Body of pancreas (tissue), 4 donors: ENCODE data around the gene SNRNP200. TPM values are rescaled to one million over a fixed set of nuclear protein-coding genes. Genes with fewer than 3 reads are reported as not detected.

Experiments
- ATAC-seq: fragments of 150-250 bp; one replicate; pipeline ENCODE4 v1.9.1; 2016
- DNase-seq, 4 donors: peaks; one replicate each; pipeline ENCODE4 v3.0.0-alpha.2; 2019
- H3K27ac ChIP-seq, 4 donors: fragments of 200-600 bp; sonication (generic); 1 replicate in 3 of 4; 2 replicates in 1 of 4; pipeline versions ENCODE4 v1.5.1 to v1.6.1; 2016 to 2019; ENCODE audit warnings: mild to moderate bottlenecking in 1 of 4, mixed read lengths in 1 of 4, moderate library complexity in 1 of 4
- H3K27me3 ChIP-seq, 2 donors: fragments of 200-600 bp; sonication (generic); one replicate each; pipeline ENCODE4 v1.6.0; 2016; ENCODE audit warnings: mild to moderate bottlenecking in 1 of 2
- H3K36me3 ChIP-seq, 2 donors: fragments of 200-600 bp; sonication (generic); replicated peaks in 1 of 2; 2 replicates each; pipeline ENCODE4 v1.5.1; 2016; ENCODE audit warnings: low read depth in 2 of 2; ENCODE audit not compliant: insufficient read depth in 1 of 2
- H3K4me1 ChIP-seq: fragments of 200-600 bp; sonication (generic); one replicate; pipeline ENCODE4 v1.6.0; 2016
- H3K4me3 ChIP-seq, 2 donors: fragments of 200-600 bp; sonication (generic); 1 replicate in 1 of 2; 2 replicates in 1 of 2; pipeline ENCODE4 v1.5.1; 2016 to 2019
- H3K9me3 ChIP-seq, 3 donors: fragments of 200-600 bp; sonication (generic); 1 replicate in 2 of 3; 2 replicates in 1 of 3; pipeline ENCODE4 v1.5.1; 2016
- POLR2A ChIP-seq, 3 donors: fragments of 450-650 bp; IDR thresholded peaks; one replicate each; pipeline ENCODE4 v1.6.1; 2016; ENCODE audit warnings: antibody characterized with exemption in 3 of 3, mild to moderate bottlenecking in 2 of 3
- WGBS, 2 donors: methylation state at CpG; one replicate each; pipeline ENCODE4 v1.1.5; 2017; 5-methylcytosine and 5-hydroxymethylcytosine counted together
- intact Hi-C: fragments of 100-400 bp; cut with DNase I; formaldehyde crosslinking; loops from one replicate; pipeline ENCODE4 v1.15.1; 2023
- total RNA-seq, 2 donors: library from RNA; depleted of rRNA; stranded (reverse); fragments of >200 nt; gene quantifications; one replicate each; pipeline ENCODE4 v1.1.0, GENCODE V29; 2016
- TF ChIP-seq, protein P1 (sequence below), 7 experiments: fragments of 450-650 bp in 4 of 7; fragments of 200-600 bp in 3 of 7; sonication (generic) in 3 of 7; IDR thresholded peaks; one replicate each; pipeline ENCODE4 v1.5.1; 2016 to 2019; ENCODE audit warnings: antibody characterized with exemption in 7 of 7

Gene SNRNP200
- 100 to 1,000 TPM in 1 of 2 donors, 10 to 100 TPM in 1; 58.1 to 110 TPM for total RNA-seq

- intact Hi-C loops: no loop called here
- Histone ChIP-seq H3K27ac (peak within 1 kb of the TSS; percentile 61 to 85 (median 74)), H3K27me3 (no peaks in the 10 kb centered on the region), H3K36me3 (peaks cover 0 to 17% of the 10 kb centered on the region in 2 donors), H3K4me1 (peaks cover 17% of the 10 kb centered on the region), H3K4me3 (peak within 1 kb of the TSS; percentile 91 to 94), H3K9me3 (no peaks in the 10 kb centered on the region)
- WGBS, 2 donors: 0 to 1% methylated on average over 25 to 61 of the region's 61 CpGs
- ATAC-seq: peak; percentile 98
- TF ChIP-seq, protein P1, sequence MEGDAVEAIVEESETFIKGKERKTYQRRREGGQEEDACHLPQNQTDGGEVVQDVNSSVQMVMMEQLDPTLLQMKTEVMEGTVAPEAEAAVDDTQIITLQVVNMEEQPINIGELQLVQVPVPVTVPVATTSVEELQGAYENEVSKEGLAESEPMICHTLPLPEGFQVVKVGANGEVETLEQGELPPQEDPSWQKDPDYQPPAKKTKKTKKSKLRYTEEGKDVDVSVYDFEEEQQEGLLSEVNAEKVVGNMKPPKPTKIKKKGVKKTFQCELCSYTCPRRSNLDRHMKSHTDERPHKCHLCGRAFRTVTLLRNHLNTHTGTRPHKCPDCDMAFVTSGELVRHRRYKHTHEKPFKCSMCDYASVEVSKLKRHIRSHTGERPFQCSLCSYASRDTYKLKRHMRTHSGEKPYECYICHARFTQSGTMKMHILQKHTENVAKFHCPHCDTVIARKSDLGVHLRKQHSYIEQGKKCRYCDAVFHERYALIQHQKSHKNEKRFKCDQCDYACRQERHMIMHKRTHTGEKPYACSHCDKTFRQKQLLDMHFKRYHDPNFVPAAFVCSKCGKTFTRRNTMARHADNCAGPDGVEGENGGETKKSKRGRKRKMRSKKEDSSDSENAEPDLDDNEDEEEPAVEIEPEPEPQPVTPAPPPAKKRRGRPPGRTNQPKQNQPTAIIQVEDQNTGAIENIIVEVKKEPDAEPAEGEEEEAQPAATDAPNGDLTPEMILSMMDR (IDR thresholded peaks at IDR 0.05): no peak
- TF ChIP-seq POLR2A (IDR thresholded peaks at IDR 0.05): peak; percentile 48 to 86 (median 85)
- DNase-seq: peak; percentile 82 to 88 (median 86)
Observed at GRCh38 chr2:96305091-96305978, at the start of gene SNRNP200. Gene SNRNP200, minus strand, starts transcription at chr2:96305546. Its CDS starts 109 bp downstream, at chr2:96305437.

- TF ChIP-seq, protein P1 (IDR thresholded peaks at IDR 0.05): no peak
- no peak for TF ChIP-seq POLR2A (IDR thresholded peaks at IDR 0.05)
- H3K27me3 ChIP-seq: no peaks in the 10 kb centered on the region
- H3K9me3 ChIP-seq: no peaks in the 10 kb centered on the region
- H3K36me3 ChIP-seq: no peaks in the 10 kb centered on the region
- ATAC-seq (no peak), DNase-seq (no peak)
- H3K4me1 ChIP-seq: no peaks in the 10 kb centered on the region
- H3K27ac ChIP-seq: no peak overlapping the region
- intact Hi-C loops: no loop called here
- WGBS, 2 donors: 84 to 86% methylated on average over 4 of the region's 4 CpGs
- H3K4me3 ChIP-seq: no peak overlapping the region
Observed at GRCh38 chr2:96354492-96354891, 49.1 kb upstream of the SNRNP200 start.

GRCh38 chr2:96353606-96354101, 48.3 kb upstream of the SNRNP200 start:
- H3K4me1 ChIP-seq: no peaks in the 10 kb centered on the region
- H3K9me3 ChIP-seq: no peaks in the 10 kb centered on the region
- H3K36me3 ChIP-seq: no peaks in the 10 kb centered on the region
- no peak for DNase-seq
- TF ChIP-seq, protein P1 (IDR thresholded peaks at IDR 0.05): no peak
- TF ChIP-seq POLR2A (IDR thresholded peaks at IDR 0.05): no peak
- intact Hi-C loops: no loop called here
- no peak overlapping the region for H3K27ac ChIP-seq
- H3K4me3 ChIP-seq: no peak overlapping the region
- WGBS, 2 donors: 79 to 83% methylated on average over 4 of the region's 4 CpGs
- H3K27me3 ChIP-seq: no peaks in the 10 kb centered on the region
- no peak for ATAC-seq

GRCh38 chr2:96353032-96353561, 47.8 kb upstream of the SNRNP200 start:
- Histone ChIP-seq H3K4me3 (no peak overlapping the region), H3K4me1 (no peaks in the 10 kb centered on the region), H3K9me3 (no peaks in the 10 kb centered on the region), H3K27ac (no peak overlapping the region), H3K36me3 (no peaks in the 10 kb centered on the region), H3K27me3 (no peaks in the 10 kb centered on the region)
- intact Hi-C loops: no loop called here
- DNase-seq: peak in 2 of 4 donors; percentile 16 to 37
- ATAC-seq: no peak
- WGBS, 2 donors: 79 to 80% methylated on average over 9 of the region's 9 CpGs
- TF ChIP-seq, protein P1 (IDR thresholded peaks at IDR 0.05): no peak
- no peak for TF ChIP-seq POLR2A (IDR thresholded peaks at IDR 0.05)
